ENCODE measurements around the gene ABHD17B.
"Not testable (repeated sequence)": the region's sequence is repeated elsewhere in the genome, so short reads cannot be mapped to it uniquely, and the experiment has no call there.

The ABHD17B gene

GRCh38 chr9:71911908-71912335, 929 bp upstream of the ABHD17B start:
- DNase-seq, result no peak

GRCh38 chr9:71910650-71911060, 338 bp downstream of the ABHD17B start:
- DNase-seq, result peak; percentile 42

GRCh38 chr9:71909887-71910649, 925 bp downstream of the ABHD17B start:
- no peak for DNase-seq

DNA sequence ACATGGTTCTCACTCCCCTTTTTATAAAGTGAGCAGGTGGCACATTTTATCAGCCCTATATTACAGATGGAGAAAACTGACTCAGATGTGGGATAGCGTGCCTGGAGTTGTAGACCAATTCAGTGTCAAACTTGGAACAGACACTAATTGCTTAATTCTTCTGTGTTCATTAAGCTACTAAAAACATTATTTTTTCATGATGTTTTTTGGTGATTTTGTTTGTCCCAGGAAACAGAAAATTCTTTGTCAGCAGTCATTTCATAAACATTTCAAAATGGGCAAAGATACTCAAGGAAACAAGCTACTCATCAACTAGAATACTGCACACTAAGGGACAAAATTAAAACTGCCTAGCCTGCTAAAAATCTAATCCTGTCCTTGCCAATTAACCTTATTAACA, 2.2 kb downstream of the ABHD17B start:
- DNase-seq, result no peak

DNA sequence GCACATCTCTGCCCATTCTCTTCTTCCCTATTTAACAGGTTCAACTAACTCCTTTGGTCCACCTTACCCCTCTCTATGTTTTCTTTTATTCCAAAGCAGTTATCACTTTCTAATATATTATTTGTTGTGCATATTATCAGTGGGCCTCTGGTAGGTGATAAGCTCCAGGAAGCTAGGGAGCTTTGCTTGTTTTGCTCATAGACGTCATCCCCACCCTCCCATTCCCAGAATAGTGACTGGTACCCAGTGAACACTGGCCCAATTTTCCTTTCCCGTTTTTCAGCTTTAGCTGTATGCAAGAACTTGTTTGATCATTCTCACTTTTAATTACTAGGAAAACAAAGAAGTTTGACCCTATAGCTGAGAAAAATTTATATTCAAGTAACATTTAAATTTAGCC, 6.9 kb downstream of the ABHD17B start:
- DNase-seq, result no peak

- DNase-seq, result no peak
Observed at GRCh38 chr9:71901695-71902597, 9.0 kb downstream of the ABHD17B start.

- not testable (repeated sequence) for DNase-seq
Observed at GRCh38 chr9:71898756-71899155, 12.2 kb downstream of the ABHD17B start.

- DNase-seq, result no peak
Observed at GRCh38 chr9:71897577-71897976, 13.4 kb downstream of the ABHD17B start.

- DNase-seq, result no peak
Observed at GRCh38 chr9:71896761-71897160, 14.2 kb downstream of the ABHD17B start.

DNA sequence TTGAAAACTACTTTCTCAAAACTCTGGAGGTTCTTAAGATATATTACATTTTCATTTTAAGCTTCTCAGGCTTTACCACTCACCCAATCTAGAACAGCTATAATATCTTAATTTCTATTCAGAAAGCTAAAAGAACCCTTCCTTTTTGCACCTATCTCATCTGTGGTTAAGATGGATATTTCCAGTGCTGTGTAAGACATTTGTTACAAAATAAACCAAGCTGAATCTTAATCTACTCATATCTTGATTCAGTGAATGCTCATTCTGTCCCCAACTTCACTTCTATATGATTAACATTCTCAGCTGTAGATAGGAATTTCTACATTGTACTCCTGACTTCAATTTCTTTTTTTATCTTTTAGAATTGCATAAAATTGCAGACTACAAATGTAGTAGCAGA, 15.0 kb downstream of the ABHD17B start:
- DNase-seq, result no peak

DNA sequence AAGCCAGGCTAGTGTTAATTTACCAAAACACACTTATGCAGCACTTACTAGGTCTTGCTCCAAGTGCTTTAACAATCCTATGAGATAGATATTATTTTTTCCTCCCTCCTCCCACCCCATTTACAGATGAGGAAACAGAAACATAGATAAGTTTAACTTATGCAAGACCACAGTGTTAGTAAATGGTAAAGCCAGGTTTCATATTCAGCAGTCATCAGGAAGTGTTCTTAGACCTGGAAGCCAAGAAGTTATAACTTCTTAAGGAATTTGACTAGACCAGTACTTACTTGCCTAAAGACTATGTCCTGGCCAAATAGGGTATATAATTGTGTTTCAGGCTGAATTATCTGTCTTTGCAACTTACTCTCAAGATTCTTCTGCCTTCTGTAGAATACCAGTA, 15.9 kb downstream of the ABHD17B start:
- DNase-seq, result no peak

DNA sequence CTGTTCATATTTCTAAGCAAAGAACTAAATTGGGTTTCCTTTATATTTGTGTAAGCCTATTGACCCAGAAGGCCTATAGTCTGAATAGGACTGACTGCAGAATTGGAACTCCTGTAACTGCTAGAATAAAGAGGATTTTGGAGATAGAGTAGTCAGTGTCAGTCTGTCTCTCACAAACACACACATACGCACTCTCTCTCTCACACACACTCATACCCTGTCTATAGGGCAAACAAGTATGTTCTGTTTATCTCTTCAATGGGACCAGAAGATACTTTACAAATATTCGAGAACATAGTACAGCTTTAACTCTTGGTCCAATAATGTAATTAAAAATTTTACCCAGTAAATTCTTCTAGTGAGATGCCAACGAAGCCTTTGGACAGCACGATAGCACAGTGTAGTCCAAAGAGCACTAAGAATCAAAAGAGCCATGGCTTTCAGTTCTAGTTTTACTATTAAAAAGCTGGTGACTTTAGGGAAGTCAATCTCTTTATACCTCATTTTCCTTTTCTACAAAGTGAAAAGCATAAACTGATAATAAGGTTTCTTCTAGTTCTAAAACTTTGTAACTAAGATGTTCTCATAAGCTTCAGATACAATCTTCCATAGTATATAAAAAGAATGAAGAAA, 19.3 kb downstream of the ABHD17B start:
- no peak for DNase-seq

DNA sequence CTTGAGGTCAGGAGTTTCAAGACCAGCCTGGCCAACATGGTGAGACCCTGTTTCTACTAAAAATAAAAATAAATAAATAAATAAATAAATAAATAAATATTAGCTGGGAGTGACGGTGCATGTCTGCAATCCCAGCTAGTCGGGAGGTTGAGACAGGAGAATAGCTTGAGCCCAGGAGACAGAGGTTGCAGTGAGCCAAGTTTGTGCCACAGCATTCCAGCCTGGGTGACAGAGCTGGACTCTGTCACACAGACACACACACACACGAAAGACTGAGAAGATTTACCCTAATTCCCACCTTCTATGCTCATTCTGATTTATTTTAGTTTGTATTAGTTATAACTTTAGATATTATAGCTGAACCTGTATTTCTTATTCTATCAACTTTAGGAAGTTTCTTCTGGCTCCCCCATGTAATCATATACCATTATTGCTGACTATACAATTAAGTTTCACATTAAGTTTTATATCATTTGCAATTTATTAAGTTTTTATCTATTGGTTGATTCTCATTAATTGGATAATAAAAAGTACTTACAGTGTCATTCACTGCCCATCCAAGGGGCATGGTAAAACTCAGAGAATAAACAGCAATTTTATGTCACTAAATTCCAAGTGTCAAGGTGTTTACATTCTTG, 20.8 kb downstream of the ABHD17B start:
- no peak for DNase-seq

DNA sequence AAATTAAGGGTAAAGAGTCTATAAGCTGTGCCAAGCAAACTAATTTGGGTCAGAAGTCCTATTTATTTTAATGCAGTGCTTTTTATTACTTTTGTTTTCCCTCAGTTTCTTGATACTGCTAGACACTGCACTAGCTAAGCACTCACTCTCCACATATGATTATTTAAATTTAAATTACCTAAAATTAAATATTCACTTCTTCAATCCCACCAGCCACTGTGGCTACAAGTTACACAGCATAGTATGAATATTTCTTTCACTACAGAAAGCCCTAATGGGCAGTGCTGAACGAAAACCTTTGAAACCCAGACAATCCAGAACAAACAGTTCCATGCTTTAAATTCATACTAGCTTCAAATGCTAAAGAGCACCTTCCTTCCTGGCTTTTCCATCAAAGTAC, 23.6 kb downstream of the ABHD17B start:
- DNase-seq, result no peak

DNA sequence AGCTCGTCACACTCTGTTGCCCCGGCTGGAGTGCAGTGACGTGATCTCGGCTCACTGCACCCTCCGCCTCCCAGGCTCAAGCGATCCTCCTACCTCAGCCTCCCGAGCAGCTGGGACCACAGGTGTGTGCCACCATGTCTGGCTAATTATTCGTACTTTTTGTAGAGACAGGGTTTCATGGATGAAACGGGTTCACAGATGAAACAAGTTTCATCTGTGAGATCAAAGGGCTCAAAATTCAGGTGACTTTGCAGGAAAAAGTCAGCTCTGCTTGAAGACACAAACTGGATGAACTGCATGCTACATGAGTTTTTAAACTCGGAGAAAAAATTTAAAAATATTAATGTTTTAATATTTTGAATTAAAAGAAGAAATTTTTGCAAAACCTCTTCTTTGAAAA, 24.5 kb downstream of the ABHD17B start:
- no peak for DNase-seq

DNA sequence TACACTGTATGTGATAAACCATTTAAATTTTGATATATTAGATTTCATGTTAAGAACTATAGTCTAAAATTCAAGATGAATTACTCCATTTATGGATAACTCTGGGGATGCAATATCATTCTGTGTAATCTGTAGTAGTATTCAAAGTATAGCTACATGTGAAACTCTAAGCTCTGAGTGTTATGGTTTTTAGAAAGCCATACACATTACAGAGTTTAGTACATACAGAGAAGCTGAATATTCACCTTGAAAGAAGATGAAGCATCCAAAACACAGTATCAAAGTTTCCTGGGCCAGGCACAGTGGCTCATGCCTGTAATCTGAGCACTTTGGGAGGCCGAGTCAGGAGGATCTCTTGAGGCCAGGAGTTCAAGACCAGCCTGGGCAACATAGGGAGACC, 25.0 kb downstream of the ABHD17B start:
- DNase-seq, result no peak

GRCh38 chr9:71885467-71885866, 25.5 kb downstream of the ABHD17B start:
- DNase-seq, result no peak

DNA sequence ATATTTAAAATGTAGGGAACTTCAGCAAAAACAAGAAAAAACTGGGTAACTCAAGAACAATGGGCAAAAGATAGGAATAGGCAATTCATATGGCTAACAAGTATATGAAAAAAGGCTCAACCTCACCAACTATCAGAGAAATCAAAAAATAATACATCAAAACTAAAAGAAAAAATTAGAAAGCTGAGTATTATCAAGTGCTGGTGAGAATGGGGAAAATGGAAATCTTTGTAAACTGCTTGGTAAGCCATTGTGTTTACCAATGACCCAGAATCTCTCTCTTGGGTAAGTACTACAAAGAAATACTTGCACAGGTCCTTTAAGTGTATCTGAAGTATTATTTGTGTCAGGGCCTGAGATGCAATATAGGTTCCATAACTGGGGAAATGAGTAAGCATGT, 27.0 kb downstream of the ABHD17B start:
- no peak for DNase-seq

GRCh38 chr9:71879644-71880174, 31.3 kb downstream of the ABHD17B start:
- no peak for DNase-seq

- DNase-seq, result no peak
Observed at GRCh38 chr9:71878327-71879274, 32.4 kb downstream of the ABHD17B start.

GRCh38 chr9:71876829-71877228, 34.2 kb downstream of the ABHD17B start:
- no peak for DNase-seq

DNA sequence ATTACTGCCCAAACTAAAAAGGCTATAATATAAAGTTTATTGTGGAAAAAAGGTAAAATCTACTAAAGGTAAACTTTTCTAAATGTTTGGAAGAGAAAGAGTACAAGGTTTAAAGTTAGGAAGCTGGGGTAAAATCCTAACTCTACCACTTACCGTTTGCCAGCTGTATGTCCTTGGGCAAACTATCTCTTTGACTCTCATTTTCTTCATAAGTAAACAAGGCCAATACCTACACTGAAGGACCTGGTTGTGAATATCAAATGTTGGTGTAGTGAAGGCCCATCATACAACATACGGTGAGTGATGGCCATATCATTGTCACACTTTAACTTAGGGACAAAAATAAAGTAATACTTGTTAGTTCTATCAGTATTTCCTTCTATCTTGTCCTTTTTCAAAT, 34.9 kb downstream of the ABHD17B start:
- no peak for DNase-seq
